ENCODE measurements around the gene S100PBP.

The S100PBP gene

GRCh38 chr1:32886828-32887414 lies 69.5 kb downstream of the S100PBP start:
- no peak for DNase-seq (ENCODE audit: low read depth)

GRCh38 chr1:32887623-32888022 lies 70.2 kb downstream of the S100PBP start:
- no peak for DNase-seq (ENCODE audit: low read depth)

- no peak for DNase-seq (ENCODE audit: low read depth)
Observed at GRCh38 chr1:32888134-32888533, 70.7 kb downstream of the S100PBP start.

GRCh38 chr1:32888677-32889420 lies 71.4 kb downstream of the S100PBP start:
- no peak for DNase-seq (ENCODE audit: low read depth)

- no peak for DNase-seq (ENCODE audit: low read depth)
Observed at GRCh38 chr1:32889731-32890278, 72.4 kb downstream of the S100PBP start.

- DNase-seq (ENCODE audit: low read depth) = no peak
Observed at GRCh38 chr1:32890516-32891240, 73.2 kb downstream of the S100PBP start.

GRCh38 chr1:32891241-32891570 lies 73.8 kb downstream of the S100PBP start:
- no peak for DNase-seq (ENCODE audit: low read depth)

GRCh38 chr1:32891630-32892029 lies 74.2 kb downstream of the S100PBP start:
- no peak for DNase-seq (ENCODE audit: low read depth)

- DNase-seq (ENCODE audit: low read depth) = no peak
Observed at GRCh38 chr1:32892368-32893197, 75.1 kb downstream of the S100PBP start.

GRCh38 chr1:32893198-32894018 lies 76.0 kb downstream of the S100PBP start:
- DNase-seq (ENCODE audit: low read depth) = no peak

- no peak for DNase-seq (ENCODE audit: low read depth)
Observed at GRCh38 chr1:32894019-32894600, 76.7 kb downstream of the S100PBP start.

- no peak for DNase-seq (ENCODE audit: low read depth)
Observed at GRCh38 chr1:32894681-32895080, 77.2 kb downstream of the S100PBP start.

- DNase-seq (ENCODE audit: low read depth) = no peak
Observed at GRCh38 chr1:32895325-32896215, 78.1 kb downstream of the S100PBP start.

GRCh38 chr1:32896451-32896850 lies 79.0 kb downstream of the S100PBP start:
- DNase-seq (ENCODE audit: low read depth) = no peak

- no peak for DNase-seq (ENCODE audit: low read depth)
Observed at GRCh38 chr1:32897082-32898049, 79.9 kb downstream of the S100PBP start.

- no peak for DNase-seq (ENCODE audit: low read depth)
Observed at GRCh38 chr1:32898056-32898455, 80.6 kb downstream of the S100PBP start.

GRCh38 chr1:32898958-32899357 lies 81.5 kb downstream of the S100PBP start:
- DNase-seq (ENCODE audit: low read depth) = no peak

GRCh38 chr1:32899586-32900296 lies 82.3 kb downstream of the S100PBP start:
- DNase-seq (ENCODE audit: low read depth) = no peak
